ENCODE measurements around the gene FMN2. TPM values are rescaled to one million over a fixed set of nuclear protein-coding genes. Genes with fewer than 3 reads are reported as not detected.

Gene FMN2
- total RNA-seq, 1 donor from 2014 or later = 13.2 TPM

DNA sequence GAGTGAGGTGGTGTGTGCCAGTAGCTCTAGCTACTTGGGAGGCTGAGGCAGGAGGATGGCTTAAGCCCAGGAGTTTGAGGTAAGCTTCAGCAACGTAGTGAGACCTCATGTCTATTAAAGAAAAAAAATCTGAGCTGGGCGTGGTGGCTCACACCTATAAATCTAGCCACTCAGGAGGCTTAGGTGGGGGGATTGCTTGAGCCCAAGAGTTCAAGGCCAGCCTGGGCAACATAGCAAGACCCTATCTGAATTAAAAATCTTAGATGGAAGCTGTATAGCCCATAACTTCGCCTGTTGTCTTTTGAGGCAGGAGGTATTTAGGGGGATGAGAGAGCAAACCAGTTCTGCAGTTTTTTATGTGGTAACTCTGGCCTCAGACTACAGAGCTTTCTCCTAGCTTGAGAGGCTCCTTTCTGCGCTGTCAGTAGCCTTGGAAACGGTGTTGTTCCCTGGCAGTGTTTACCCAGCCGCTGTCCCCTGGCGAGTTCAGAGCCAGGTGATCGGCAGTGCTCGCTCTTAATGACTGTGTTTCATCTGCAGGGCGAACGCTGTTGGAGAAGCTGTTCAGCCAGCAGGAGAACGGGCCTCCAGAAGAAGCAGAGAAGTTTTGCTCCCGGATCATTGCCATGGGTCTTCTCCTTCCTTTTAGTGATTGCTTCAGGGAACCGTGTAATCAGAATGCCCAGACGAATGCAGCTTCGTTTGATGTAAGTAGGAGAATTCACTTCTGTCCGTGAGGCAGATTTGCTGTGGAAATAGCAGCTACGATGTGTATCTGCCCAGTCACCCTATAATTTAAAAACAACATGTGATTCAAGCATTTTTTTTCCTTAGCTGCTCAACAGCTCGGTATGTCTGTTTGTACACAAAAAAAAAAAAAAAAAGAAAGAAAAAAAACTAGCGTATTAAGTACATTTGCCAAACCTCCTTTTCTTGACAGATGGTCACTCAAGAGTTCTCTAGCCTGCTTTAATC lies 31.2 kb downstream of the FMN2 start:
- Mint-ChIP-seq H3K27me3 (ENCODE audit: low read depth) (no peaks in the 10 kb centered on the region), H3K36me3 (ENCODE audit: low read depth) (peaks cover 6% of the 10 kb centered on the region), H3K9me3 (peaks cover 9% of the 10 kb centered on the region), H3K4me3 (no peak overlapping the region), H3K27ac (ENCODE audit: unreplicated experiment) (peak overlapping the region; percentile 81), H3K4me1 (peaks cover 5% of the 10 kb centered on the region)
- DNase-seq (ENCODE audit: low read depth, low spot score) = no peak
- TF ChIP-seq, protein P1, sequence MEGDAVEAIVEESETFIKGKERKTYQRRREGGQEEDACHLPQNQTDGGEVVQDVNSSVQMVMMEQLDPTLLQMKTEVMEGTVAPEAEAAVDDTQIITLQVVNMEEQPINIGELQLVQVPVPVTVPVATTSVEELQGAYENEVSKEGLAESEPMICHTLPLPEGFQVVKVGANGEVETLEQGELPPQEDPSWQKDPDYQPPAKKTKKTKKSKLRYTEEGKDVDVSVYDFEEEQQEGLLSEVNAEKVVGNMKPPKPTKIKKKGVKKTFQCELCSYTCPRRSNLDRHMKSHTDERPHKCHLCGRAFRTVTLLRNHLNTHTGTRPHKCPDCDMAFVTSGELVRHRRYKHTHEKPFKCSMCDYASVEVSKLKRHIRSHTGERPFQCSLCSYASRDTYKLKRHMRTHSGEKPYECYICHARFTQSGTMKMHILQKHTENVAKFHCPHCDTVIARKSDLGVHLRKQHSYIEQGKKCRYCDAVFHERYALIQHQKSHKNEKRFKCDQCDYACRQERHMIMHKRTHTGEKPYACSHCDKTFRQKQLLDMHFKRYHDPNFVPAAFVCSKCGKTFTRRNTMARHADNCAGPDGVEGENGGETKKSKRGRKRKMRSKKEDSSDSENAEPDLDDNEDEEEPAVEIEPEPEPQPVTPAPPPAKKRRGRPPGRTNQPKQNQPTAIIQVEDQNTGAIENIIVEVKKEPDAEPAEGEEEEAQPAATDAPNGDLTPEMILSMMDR (conservative IDR thresholded peaks at IDR 0.05) = no peak

DNA sequence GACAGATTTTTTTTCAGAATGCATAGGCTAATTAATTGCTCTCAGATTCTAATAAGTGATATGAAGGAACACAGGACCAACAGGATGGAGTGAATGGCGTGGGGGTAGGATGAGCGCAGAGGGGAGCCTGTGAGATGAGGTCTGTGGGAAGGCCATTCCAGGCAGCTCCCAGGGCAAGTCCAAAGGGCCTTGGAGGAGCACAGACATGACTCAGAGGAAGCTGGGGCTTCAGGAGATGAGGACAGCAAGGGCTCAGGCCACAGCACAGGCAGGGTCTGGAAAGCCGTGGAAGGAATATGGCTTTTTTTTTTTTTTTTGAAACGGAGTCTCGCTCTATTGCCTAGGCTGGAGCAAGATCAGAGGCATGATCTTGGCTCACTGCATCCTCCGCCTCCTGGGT lies 35.1 kb downstream of the FMN2 start:
- no peak overlapping the region for H3K4me3 Mint-ChIP-seq
- H3K9me3 Mint-ChIP-seq = peaks cover 3% of the 10 kb centered on the region
- TF ChIP-seq, protein P1 (conservative IDR thresholded peaks at IDR 0.05) = no peak
- no peak overlapping the region for H3K27ac Mint-ChIP-seq (ENCODE audit: unreplicated experiment)
- no peaks in the 10 kb centered on the region for H3K27me3 Mint-ChIP-seq (ENCODE audit: low read depth)
- H3K36me3 Mint-ChIP-seq (ENCODE audit: low read depth) = peaks cover 14% of the 10 kb centered on the region
- H3K4me1 Mint-ChIP-seq = peaks cover 5% of the 10 kb centered on the region
- DNase-seq (ENCODE audit: low read depth, low spot score) = no peak

DNA sequence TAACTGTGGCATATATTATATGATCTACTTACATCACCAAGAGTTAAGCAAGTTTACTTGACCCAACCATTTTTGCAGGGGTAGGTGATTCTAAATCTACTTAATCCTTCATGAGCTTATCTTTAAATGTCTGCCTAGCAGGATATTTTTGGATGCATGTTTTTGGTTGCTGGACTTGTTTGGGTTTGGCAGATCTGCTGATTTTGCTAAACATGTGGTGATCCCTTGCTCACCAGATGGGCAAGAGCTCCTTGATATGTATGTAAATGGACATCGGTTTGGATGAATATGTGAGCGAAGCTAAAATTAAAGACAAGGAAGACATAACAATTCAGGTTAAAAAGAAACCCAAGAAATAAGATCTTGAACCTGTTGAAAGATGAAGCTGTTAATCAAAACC lies 36.7 kb downstream of the FMN2 start:
- Mint-ChIP-seq H3K9me3 (peaks cover 3% of the 10 kb centered on the region), H3K36me3 (ENCODE audit: low read depth) (peaks cover 21% of the 10 kb centered on the region), H3K27ac (ENCODE audit: unreplicated experiment) (no peak overlapping the region), H3K27me3 (ENCODE audit: low read depth) (no peaks in the 10 kb centered on the region), H3K4me1 (no peaks in the 10 kb centered on the region), H3K4me3 (no peak overlapping the region)
- no peak for DNase-seq (ENCODE audit: low read depth, low spot score)
- TF ChIP-seq, protein P1 (conservative IDR thresholded peaks at IDR 0.05) = no peak

DNA sequence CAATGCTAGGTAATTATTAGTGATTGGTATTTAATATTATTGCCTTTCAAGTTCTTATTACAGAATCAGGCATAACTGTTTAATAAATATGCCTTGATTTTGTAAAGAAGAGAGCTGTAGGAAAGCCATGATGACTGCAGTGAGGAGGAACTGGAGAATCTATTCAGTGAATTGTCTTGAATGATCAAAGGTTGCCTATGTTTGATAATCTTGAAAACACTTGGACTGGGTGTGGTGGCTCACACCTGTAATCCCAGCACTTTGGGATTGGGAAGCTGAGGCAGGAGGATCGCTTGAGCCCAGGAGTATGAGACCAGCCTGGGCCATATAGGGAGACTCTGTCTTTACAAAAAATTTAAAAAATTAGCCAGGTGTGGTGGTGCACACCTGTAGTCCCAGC lies 42.4 kb downstream of the FMN2 start:
- Mint-ChIP-seq H3K36me3 (ENCODE audit: low read depth) (peaks cover 17% of the 10 kb centered on the region), H3K4me1 (no peaks in the 10 kb centered on the region), H3K9me3 (no peaks in the 10 kb centered on the region), H3K27me3 (ENCODE audit: low read depth) (no peaks in the 10 kb centered on the region), H3K4me3 (no peak overlapping the region), H3K27ac (ENCODE audit: unreplicated experiment) (no peak overlapping the region)
- TF ChIP-seq, protein P1 (conservative IDR thresholded peaks at IDR 0.05) = no peak
- DNase-seq (ENCODE audit: low read depth, low spot score) = no peak

DNA sequence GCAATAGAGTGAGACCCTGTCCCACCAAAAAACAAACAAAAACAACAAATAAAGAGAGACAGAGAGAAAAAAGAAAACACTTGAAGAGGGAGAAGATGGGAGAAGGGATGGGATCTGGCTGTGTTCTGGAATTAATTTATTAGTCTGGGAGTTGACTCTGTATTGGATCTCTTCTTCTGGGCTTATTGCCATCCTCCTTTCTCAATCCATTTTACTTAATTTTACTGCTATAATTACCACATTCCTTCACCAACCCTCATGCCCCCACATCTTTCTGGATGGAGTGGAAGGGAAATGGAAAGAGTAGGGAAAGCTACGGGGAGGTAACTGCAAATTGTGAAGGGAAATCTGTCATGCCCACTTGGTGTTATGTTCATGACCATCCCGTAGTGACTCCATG lies 42.9 kb downstream of the FMN2 start:
- Mint-ChIP-seq H3K4me3 (no peak overlapping the region), H3K27me3 (ENCODE audit: low read depth) (no peaks in the 10 kb centered on the region), H3K36me3 (ENCODE audit: low read depth) (peaks cover 17% of the 10 kb centered on the region), H3K9me3 (no peaks in the 10 kb centered on the region), H3K27ac (ENCODE audit: unreplicated experiment) (no peak overlapping the region), H3K4me1 (no peaks in the 10 kb centered on the region)
- no peak for DNase-seq (ENCODE audit: low read depth, low spot score)
- TF ChIP-seq, protein P1 (conservative IDR thresholded peaks at IDR 0.05) = no peak
